GM18520 (cell line): ENCODE measurements around the gene PIAS4.

ENCODE experiments used
- ATAC-seq: cut with Tn5 transposase; IDR thresholded peaks from one replicate; pipeline ENCODE4 v1.9.1; 2021; ENCODE audit not compliant: unreplicated experiment

Gene PIAS4

DNA sequence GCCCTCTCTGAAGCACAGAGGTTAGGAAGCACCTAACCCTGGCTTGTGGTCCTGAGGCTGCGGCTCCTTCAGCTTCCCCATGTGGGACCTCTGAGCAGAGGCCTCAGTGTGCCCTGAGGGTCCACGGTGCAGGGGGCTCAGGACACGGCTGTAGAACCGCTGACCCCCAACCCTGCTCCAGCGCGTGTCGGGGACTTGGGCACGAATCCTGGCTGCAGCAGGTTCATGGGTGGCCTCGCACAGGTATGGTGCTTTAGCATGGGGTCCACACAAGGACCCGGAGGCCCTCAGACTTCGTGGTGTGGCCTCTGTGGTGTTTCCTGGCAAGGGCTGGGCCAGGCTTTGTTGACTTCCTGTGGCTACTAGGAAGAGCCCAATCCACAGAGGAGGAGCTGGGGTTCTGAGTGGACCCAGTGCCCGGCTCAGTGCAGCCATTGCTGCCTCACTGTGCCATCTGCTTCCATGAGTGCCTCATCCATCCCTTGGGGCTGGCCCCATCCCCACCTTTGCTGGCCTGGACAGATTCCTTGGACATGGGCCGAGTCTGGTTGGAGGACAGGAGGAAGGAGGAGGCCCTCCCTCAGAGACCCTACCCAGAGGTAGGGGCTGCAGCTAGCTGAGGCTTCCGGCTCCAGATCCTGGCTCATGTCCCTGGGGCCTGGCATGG, 34.7 kb downstream of the PIAS4 start:
- no peak for ATAC-seq

DNA sequence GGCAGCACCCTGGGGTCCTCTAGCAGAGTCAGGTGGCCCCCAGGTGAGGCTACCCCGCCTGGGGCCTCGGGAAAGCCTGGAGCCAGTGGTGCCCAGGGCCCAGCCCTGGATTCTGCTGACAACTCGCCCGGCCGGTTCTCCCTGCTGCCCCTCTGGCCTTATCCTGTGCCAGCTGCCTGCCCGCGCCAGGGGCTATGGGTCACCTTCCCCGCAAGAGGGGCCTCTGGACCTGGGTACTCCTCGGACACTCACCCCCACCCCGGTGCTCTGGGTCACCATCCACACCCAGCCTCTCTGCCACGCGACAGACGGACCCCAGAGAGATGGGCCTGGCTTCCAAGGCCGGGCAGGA, 35.2 kb downstream of the PIAS4 start:
- no peak for ATAC-seq

- no peak for ATAC-seq
Measured at GRCh38 chr19:4043401-4043800, 35.9 kb downstream of the PIAS4 start.

GRCh38 chr19:4043966-4044715, 36.6 kb downstream of the PIAS4 start:
- no peak for ATAC-seq

DNA sequence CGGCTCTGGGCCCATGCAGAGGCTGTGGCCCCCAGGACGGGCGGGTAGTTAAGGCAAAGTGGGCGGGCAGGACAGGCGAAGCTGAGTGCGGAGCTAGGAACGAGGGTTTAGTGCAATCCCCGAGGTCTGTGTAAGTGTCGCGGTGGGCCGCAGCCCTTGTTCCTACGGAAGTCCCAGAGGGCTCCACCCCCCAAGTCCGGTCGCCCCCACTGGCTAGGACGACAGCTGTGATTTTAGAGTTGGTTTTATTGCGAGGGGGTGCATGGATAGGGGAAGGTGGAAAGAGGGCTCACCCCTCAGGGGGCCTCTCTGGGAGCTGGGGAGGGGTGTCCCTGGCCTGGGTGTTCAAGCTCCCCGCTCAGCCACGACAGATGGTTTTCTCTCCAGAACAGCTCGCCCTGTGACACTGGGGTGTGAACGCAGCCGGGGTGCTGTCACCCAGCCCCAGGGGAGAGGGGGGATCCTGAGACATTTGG, 37.5 kb downstream of the PIAS4 start:
- ATAC-seq, result no peak

DNA sequence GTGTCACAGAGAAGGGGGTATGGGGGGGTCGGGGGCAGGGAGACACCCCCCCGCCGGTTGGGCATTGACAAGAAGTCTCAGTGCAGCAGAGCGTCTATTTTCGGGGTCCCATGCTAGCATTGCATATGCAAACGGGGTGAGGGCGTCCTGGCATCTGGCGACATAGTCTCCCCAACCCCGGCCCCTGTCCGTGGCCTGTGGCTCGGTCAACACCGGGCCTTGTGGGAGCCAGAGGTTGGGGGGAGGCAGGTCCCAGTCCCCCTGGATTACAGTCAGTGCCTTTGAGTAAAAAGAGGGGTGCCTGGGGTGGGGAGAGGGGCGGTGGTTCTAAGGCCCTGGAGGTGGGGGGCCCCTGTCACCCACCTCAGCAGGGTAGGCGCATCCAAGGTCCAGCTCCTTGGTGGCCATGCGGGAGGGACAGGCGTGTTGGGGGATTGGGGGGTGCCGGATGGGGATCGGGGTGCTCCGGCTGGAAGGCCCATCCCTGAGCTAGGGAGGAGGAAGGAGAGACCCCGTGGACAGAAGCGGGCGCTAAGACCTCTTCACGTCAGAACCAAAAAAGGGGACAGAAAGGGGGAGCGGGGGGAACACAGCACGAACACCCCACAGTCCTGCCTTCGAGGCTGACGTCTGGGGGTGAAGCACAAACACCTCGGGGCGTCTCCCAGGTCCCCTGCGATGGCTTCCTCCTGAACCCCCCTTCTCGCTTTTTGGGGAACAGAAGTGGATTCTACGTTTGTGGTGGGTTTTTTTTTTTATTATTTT, 38.2 kb downstream of the PIAS4 start:
- ATAC-seq, result no peak

GRCh38 chr19:4046362-4046691, 38.8 kb downstream of the PIAS4 start:
- no peak for ATAC-seq

GRCh38 chr19:4046946-4047683, 39.6 kb downstream of the PIAS4 start:
- no peak for ATAC-seq

- ATAC-seq, result no peak
Measured at GRCh38 chr19:4049432-4049831, 41.9 kb downstream of the PIAS4 start.

GRCh38 chr19:4051175-4052101, 43.9 kb downstream of the PIAS4 start:
- no peak for ATAC-seq

DNA sequence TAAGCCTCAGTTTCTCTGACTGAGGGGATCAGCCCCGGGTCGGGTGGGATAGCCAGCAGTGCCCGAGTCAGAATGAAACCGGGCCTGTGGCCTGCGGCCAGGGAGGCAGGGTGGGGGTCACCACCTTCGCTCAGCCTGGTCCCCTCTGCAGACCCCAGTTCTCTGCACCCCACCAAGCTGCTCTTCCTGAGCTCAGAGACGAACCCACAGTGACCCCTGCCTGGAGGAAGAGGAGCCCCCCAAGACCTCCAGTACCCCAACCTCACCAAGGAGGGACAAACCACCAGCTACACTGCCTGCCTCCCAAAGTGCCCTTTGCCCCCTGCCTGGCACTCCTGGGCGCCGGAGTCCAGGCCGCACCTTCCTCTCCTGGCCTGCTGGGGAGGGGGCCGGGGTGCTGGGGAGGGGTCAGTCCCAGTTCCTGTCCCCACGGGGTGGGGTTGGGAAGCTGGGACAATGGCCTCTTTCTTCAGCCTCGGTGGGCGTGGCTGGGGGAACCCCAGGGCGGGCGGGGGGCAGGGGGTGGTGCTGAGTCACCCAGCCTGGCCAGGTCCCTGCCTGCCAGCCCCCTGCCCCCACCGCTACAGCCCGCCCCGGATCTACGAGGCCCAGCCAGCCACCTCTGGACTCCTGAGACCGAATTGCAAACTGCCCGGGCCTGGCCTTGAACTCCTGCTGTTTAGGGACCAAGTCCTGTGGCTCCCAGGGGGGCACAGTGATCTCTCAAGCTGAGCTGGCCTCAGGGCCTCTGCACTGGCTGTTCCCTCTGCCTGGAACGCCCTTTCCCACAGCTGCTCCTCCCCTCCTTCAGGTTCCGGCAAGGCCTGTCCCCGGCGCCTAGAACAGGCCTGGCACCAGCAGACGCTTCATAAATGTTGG, 44.8 kb downstream of the PIAS4 start:
- no peak for ATAC-seq

DNA sequence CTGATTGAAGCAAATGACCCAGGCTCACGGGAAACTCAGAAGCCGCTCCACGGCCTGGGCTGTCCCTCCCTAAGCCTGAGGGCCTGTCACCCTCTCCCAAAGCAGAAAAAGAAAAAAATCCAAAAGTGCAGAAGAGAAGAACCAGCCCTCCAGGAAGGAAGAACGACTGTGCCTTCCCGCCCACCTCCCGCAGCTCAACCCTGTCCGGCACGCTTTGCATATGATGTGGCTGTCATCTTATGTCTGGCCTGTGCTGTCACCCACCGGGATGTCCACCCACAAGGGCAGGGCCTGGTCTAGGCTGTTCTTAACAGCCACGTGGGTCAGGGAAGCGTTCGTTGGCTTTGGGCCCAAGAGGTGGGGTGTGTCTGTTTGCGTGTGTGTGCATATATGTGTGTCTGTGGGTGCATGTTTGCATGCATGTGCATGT, 45.5 kb downstream of the PIAS4 start:
- ATAC-seq, result no peak

DNA sequence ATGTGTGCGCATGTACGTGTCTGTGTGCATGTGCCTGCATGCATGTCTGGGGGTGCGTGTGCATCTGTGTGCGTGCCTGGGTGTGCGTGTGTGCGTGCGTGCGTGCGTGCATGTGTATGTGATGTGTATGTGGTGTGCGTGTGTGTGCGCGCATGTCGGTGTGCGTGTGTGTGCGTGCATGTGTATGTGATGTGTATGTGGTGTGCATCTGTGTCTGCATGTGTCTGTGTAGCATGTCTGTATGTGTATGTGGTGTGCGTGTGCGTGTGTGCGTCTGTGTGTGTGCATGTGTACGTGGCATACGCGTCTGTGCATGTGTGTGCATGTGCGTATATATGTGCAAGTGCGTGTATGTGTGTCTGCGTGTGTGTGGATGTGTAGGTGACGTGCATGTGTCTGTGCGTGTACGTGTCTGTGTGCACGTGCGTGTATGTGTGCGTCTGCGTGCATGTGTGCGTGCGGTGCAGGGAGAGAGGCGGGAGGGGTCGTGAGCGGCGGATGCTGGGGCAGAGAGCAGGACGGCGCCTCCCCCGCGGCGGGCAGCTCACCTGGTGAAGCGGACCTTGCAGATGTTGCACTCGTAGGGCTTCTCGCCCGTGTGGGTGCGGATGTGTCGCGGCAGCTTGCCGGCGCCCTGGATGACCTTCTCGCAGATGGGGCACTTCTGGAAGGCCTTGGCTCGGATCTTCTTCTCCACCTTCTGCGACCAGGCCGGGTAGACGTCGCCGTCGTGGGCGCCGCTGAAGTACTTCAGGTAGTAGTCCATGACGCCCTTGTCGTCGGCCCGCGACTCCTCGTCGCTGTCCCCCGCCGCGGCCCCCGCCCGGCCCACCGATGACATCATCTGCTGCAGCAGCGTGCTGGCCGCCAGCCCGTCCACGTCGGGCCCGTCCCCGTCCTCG, 46.1 kb downstream of the PIAS4 start:
- ATAC-seq, result no peak

DNA sequence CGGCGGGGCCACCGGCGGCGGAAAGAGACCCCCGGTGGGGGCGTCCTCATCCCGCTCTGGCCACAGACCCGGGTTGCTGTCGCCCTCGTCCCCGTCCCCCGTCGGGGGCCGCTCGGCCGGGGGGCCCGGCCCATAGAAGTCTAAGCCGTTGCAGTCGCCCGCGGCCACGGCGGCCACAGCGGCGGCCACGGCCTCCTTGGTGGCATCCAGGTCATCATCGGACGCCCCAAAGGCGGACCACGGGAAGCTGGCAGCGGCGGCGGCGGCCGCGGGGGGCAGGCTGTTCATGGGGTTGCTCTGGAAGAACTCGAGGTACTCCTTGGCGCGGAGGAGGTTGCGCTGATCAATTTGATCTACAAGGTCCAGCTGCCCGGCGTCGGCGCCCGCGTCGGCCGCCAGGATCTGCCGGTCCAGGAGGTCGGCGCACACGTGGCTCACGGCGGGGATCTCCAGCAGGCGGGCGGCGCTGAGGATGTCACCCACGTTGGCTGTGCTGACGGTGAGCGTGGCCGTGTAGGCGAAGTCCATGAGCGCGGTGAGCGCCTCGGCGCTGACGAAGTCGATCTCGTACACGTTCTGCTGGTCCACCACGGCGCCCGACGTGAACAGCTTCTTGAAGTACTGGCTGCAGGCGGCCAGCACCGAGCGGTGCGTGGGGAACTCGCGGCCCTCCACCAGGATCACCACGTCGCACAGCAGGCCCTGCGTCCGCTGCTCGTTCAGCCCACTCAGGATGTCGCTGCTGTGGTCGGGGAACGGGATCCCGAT, 47.1 kb downstream of the PIAS4 start:
- ATAC-seq, result no peak

DNA sequence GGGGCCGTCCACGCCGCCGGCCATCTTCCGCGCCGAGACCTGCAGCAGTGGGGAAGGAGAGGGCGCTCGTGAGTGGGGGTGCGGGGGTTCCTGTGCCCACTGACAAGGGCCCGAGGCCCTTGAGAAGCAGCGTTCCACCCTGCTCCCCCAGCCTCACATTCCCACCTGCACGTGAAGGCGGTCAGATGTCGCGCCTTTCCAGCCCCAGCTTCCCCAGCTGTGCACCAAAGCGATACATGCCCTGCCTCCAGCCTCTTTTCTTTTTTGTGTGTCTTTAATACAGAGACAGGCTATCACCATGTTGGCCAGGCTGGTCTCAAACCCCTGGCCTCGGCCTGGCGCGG, 47.6 kb downstream of the PIAS4 start:
- ATAC-seq, result no peak

DNA sequence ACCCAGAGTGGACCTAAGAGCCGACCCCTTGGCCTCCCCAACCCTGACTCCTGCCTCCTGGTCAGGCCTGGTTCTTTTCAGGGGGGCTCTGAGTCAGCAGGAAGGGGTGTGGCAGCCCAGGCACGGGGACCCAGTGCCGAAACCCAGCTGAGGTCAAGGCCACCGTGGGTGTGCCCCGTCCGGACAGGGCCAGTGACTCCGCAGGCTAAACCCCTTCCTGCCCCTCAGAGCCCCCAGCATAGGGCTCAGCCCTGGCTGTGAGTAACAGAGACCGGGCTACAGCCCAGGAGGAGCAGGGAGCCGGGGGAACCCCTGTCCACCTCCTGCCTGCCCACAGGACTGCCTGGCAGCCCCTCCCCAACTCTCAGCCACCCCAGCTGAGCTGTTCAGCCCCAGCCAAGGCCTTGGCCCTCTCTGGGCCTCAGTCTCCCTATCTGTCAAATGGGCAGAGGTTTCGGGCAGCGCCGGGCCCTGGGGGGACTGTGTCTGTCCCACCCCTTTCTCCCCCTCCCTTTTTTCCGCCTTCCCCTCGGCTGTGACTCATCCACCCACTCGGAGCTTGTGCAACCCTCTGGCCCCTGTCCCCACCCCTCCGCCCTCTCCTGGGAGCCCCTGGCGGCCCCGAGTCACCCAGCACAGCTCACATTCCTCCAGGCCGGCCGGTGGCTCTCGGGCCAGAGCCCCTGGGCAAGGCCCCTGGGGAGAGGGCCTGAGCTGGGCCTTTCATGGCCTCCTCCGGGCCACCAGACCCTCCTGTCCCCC, 50.6 kb downstream of the PIAS4 start:
- no peak for ATAC-seq
